Activated CD4-positive, CD25-positive, alpha-beta regulatory T cell treated with anti-CD3 and anti-CD28 coated beads, Interleukin-2, amount 50 U/mL, for 24 hours (primary cell): ENCODE data around the gene ARF3.

Source experiments
- ATAC-seq, 2 donors: fragments of 150-1000 bp; cut with Tn5 transposase; one replicate each; pipeline ENCODE4 v1.10.0; 2021; ENCODE audit warnings: mild to moderate bottlenecking in 1 of 2, moderate library complexity in 1 of 2

Gene ARF3

GRCh38 chr12:48981757-48982157 lies 24.5 kb upstream of the ARF3 start:
- ATAC-seq: no peak

GRCh38 chr12:48980953-48981756 lies 23.9 kb upstream of the ARF3 start:
- peak; percentile 11 to 21 for ATAC-seq

GRCh38 chr12:48980389-48980952 lies 23.2 kb upstream of the ARF3 start:
- no peak for ATAC-seq

- no peak for ATAC-seq
These were observed 22.5 kb upstream of the ARF3 start for GRCh38 chr12:48979602-48980388.

- ATAC-seq: no peak
These were observed 21.7 kb upstream of the ARF3 start for GRCh38 chr12:48978741-48979601.

GRCh38 chr12:48978291-48978740 lies 21.0 kb upstream of the ARF3 start, which contains the start of gene WNT1:
Gene WNT1, plus strand, starts transcription at chr12:48978322. Its CDS starts 329 bp downstream, at chr12:48978651.
- no peak for ATAC-seq

- ATAC-seq: peak; percentile 61 to 66
These were observed 20.3 kb upstream of the ARF3 start for GRCh38 chr12:48977290-48978281.

GRCh38 chr12:48973941-48974673 lies 16.8 kb upstream of the ARF3 start:
- no peak for ATAC-seq

GRCh38 chr12:48973531-48973930 lies 16.2 kb upstream of the ARF3 start:
- no peak for ATAC-seq

GRCh38 chr12:48972952-48973483 lies 15.7 kb upstream of the ARF3 start:
- ATAC-seq: no peak

GRCh38 chr12:48972213-48972951 lies 15.1 kb upstream of the ARF3 start:
- ATAC-seq: peak; percentile 21

GRCh38 chr12:48970702-48971334 lies 13.5 kb upstream of the ARF3 start:
- ATAC-seq: no peak

- peak; percentile 36 to 42 for ATAC-seq
These were observed 12.8 kb upstream of the ARF3 start for GRCh38 chr12:48969833-48970701.

- ATAC-seq: no peak
These were observed 12.0 kb upstream of the ARF3 start for GRCh38 chr12:48969160-48969771.

- no peak for ATAC-seq
These were observed 11.2 kb upstream of the ARF3 start for GRCh38 chr12:48968467-48968866.

- ATAC-seq: no peak
These were observed 10.7 kb upstream of the ARF3 start for GRCh38 chr12:48967991-48968390.

- ATAC-seq: no peak
These were observed 9.0 kb upstream of the ARF3 start for GRCh38 chr12:48966177-48966895.
